Left ventricle myocardium inferior (tissue), 1 donor: ENCODE results near the gene SLC30A9. TPM values are rescaled to one million over a fixed set of nuclear protein-coding genes. Genes with fewer than 3 reads are reported as not detected.

ENCODE experiments used
- DNase-seq: peaks from one replicate; pipeline ENCODE4 v3.0.0-alpha.2; 2020
- H3K27ac ChIP-seq: fragments of 200-600 bp; replicated peaks from 2 replicates; pipeline ENCODE4 v1.8.0; 2021
- H3K27me3 ChIP-seq: fragments of 200-600 bp; 2 replicates; pipeline ENCODE4 v1.8.0; 2021; ENCODE audit warnings: low read depth
- H3K36me3 ChIP-seq: fragments of 200-600 bp; 2 replicates; pipeline ENCODE4 v1.8.0; 2021
- H3K4me1 ChIP-seq: fragments of 200-600 bp; 2 replicates; pipeline ENCODE4 v1.8.0; 2021
- H3K4me3 ChIP-seq: fragments of 200-600 bp; 2 replicates; pipeline ENCODE4 v1.8.0; 2021; ENCODE audit warnings: mild to moderate bottlenecking, moderate library complexity
- H3K9me3 ChIP-seq: fragments of 200-600 bp; replicated peaks from 2 replicates; pipeline ENCODE4 v1.8.0; 2021
- CTCF ChIP-seq: fragments of 200-600 bp; IDR thresholded peaks from 2 replicates; pipeline ENCODE4 v1.8.0; 2021; ENCODE audit warnings: antibody characterized with exemption, mild to moderate bottlenecking, borderline replicate concordance
- intact Hi-C: fragments of 100-400 bp; cut with micrococcal nuclease; formaldehyde crosslinking; loops from one replicate; pipeline ENCODE4 v1.11.0; 2022
- total RNA-seq: library from RNA; stranded (reverse); fragmentation: NEBNext Ultra II Directional; extraction: Animal tissue kit (Norgen Biotek cat#: 25700); gene quantifications from one replicate; pipeline ENCODE4 v1.2.1, GENCODE V29; 2021
- donor health status: DM: no; HTN: yes; CAD: no; lungs with severe emphysema.

Gene SLC30A9
- total RNA-seq, 1 donor from 2014 or later: 80.4 TPM

DNA sequence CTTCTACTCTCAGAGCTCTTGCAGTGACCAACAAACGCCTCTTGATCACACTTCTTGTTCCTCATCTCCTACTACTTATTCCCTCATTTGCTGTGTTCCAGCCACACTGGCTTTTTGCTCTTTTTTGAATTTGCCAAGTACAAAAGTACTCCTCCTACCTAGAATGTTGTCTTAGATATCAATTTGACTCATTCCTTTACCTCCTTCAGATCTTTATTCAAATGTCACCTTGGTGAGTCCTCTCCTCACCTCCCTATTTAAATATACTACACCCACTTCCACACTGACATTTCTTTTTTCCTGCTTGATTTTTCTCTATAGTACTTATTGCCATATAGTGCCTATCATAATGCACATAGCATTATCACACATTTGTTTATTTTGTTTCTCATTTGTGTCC lies 15.0 kb upstream of the SLC30A9 start:
- no peak for TF ChIP-seq CTCF
- H3K4me3 ChIP-seq: no peak overlapping the region
- no peaks in the 10 kb centered on the region for H3K27me3 ChIP-seq
- H3K27ac ChIP-seq: no peak overlapping the region
- H3K9me3 ChIP-seq: no peaks in the 10 kb centered on the region
- H3K4me1 ChIP-seq: peaks cover 7% of the 10 kb centered on the region
- intact Hi-C loops: no loop called here
- no peak for DNase-seq
- H3K36me3 ChIP-seq: no peaks in the 10 kb centered on the region

- Histone ChIP-seq H3K4me1 (peaks cover 7% of the 10 kb centered on the region), H3K36me3 (no peaks in the 10 kb centered on the region), H3K27me3 (no peaks in the 10 kb centered on the region), H3K4me3 (no peak overlapping the region), H3K9me3 (no peaks in the 10 kb centered on the region), H3K27ac (no peak overlapping the region)
- no peak for DNase-seq
- TF ChIP-seq CTCF: no peak
- intact Hi-C loops: no loop called here
Measured at GRCh38 chr4:41976775-41977516, 13.4 kb upstream of the SLC30A9 start.

- TF ChIP-seq CTCF: no peak
- intact Hi-C loops: no loop called here
- no peak for DNase-seq
Measured at GRCh38 chr4:41977709-41978108, 12.6 kb upstream of the SLC30A9 start.

DNA sequence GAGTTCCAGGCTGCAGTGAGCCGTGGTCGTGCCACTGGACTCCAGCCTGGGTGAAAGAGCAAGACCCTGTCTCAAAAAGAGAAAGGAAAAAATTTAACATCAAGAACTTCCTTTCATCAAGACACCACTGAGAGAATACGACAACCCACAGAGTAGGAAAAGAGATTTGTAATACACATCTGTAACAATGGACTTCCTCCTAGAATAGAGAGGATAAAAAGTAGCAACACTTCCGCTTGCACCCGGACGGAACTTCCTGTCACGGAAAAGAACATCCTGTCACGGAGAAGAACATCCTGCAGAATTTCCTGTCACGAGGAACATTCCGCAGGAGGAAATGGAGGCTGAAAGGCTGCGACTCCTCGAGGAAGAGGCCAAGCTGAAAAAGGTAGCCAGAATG lies 8.9 kb upstream of the SLC30A9 start, which contains the start of gene DCAF4L1:
Gene DCAF4L1, plus strand, starts transcription at position 301 of the 400 bp plus-strand sequence. Its CDS starts 37 bp downstream, at position 338.
- no peak within 1 kb of the TSS for H3K27ac ChIP-seq
- no peaks in the 10 kb centered on the region for H3K9me3 ChIP-seq
- no peak within 1 kb of the TSS for H3K4me3 ChIP-seq
- peaks cover 13% of the 10 kb centered on the region for H3K4me1 ChIP-seq
- no peak for DNase-seq
- H3K27me3 ChIP-seq: no peaks in the 10 kb centered on the region
- intact Hi-C loops: no loop called here
- H3K36me3 ChIP-seq: no peaks in the 10 kb centered on the region
- no peak for TF ChIP-seq CTCF

More at GRCh38 chr4:41977709-41978108, 12.6 kb upstream of the SLC30A9 start:
- Histone ChIP-seq H3K27me3 (no peaks in the 10 kb centered on the region), H3K27ac (no peak overlapping the region), H3K4me3 (no peak overlapping the region), H3K4me1 (peaks cover 7% of the 10 kb centered on the region), H3K36me3 (no peaks in the 10 kb centered on the region), H3K9me3 (no peaks in the 10 kb centered on the region)

GRCh38 chr4:41982716-41983115 lies 7.6 kb upstream of the SLC30A9 start:
- H3K27ac ChIP-seq: no peak overlapping the region
- intact Hi-C loops: no loop called here

More at GRCh38 chr4:41982716-41983115, 7.6 kb upstream of the SLC30A9 start:
- no peaks in the 10 kb centered on the region for H3K9me3 ChIP-seq
- no peak overlapping the region for H3K4me3 ChIP-seq
- H3K4me1 ChIP-seq: peaks cover 19% of the 10 kb centered on the region
- H3K27me3 ChIP-seq: no peaks in the 10 kb centered on the region
- TF ChIP-seq CTCF: no peak
- no peak for DNase-seq
- no peaks in the 10 kb centered on the region for H3K36me3 ChIP-seq
